ENCODE measurements around the gene MTMR3.

DNA sequence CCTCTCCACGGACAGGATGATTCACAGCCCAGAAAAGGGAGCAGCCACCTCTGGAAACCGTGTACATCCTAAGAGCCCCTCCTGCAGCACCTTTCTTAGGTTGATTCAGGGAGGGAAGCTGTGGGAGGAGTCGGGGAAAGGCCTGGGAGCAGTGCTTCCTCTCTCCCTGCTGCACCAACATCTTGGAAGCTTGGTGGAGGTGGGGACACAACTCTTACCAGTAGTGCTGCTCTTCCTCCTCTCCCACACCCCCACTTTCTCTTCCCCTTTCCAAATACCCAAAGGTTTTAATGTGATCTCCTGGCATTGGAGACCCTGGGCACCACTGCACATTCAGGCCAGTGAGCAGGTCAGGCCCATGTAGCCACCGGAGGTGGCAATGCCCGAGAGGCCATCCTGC is 150.9 kb downstream of the MTMR3 start:
- TF ChIP-seq, protein P1, sequence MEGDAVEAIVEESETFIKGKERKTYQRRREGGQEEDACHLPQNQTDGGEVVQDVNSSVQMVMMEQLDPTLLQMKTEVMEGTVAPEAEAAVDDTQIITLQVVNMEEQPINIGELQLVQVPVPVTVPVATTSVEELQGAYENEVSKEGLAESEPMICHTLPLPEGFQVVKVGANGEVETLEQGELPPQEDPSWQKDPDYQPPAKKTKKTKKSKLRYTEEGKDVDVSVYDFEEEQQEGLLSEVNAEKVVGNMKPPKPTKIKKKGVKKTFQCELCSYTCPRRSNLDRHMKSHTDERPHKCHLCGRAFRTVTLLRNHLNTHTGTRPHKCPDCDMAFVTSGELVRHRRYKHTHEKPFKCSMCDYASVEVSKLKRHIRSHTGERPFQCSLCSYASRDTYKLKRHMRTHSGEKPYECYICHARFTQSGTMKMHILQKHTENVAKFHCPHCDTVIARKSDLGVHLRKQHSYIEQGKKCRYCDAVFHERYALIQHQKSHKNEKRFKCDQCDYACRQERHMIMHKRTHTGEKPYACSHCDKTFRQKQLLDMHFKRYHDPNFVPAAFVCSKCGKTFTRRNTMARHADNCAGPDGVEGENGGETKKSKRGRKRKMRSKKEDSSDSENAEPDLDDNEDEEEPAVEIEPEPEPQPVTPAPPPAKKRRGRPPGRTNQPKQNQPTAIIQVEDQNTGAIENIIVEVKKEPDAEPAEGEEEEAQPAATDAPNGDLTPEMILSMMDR (IDR thresholded peaks at IDR 0.05): no peak
- no peak for TF ChIP-seq POLR2A (IDR thresholded peaks at IDR 0.05)

All from adrenal gland (tissue), 5 donors.